HEK293 (cell line): Measurements from ENCODE around the gene GDPD5.
A peak's percentile ranks its signal among the peaks of the same experiment; 100 is the strongest.

Experiments used
- CTCF ChIA-PET: fragments of 350-600 bp; formaldehyde crosslinking; extraction: SDS; loops from one replicate; lab custom pipeline; 2021; ENCODE audit warnings: antibody characterized with exemption; lab: Yijun Ruan, JAX
- POLR2A ChIA-PET: fragments of 300-600 bp; formaldehyde crosslinking; extraction: SDS; loops from one replicate; lab custom pipeline; 2020; ENCODE audit warnings: antibody characterized with exemption, inconsistent platforms; lab: Yijun Ruan, JAX
- H3K27ac ChIP-seq: fragments of 200-500 bp; sonication (Bioruptor generic); 2 replicates; pipeline ENCODE4 v1.5.1; 2014; ENCODE audit warnings: low read depth, low read length, control low read depth, inconsistent platforms; ENCODE audit errors: extremely low read depth
- H3K36me3 ChIP-seq, 2 experiments: fragments of 200-500 bp in 1 of 2; sonication (Bioruptor generic) in 1 of 2; 1 replicate in 1 of 2; 2 replicates in 1 of 2; pipeline ENCODE4 v1.5.1; 2014 to 2017; ENCODE audit warnings: inconsistent platforms in 2 of 2, low read length in 2 of 2; ENCODE audit not compliant: control insufficient read depth in 2 of 2, insufficient read depth in 1 of 2
- H3K4me1 ChIP-seq: fragments of 200-500 bp; sonication (Bioruptor generic); 2 replicates; pipeline ENCODE4 v1.5.1; 2014; ENCODE audit warnings: mild to moderate bottlenecking, low read length, inconsistent platforms; ENCODE audit not compliant: control insufficient read depth, insufficient read depth
- H3K4me3 ChIP-seq: 2 replicates; pipeline ENCODE4 v1.5.1; 2011; ENCODE audit warnings: low read depth, mild to moderate bottlenecking, control low read depth, low read length, moderate library complexity
- H3K9me3 ChIP-seq: fragments of 200-500 bp; sonication (Bioruptor generic); 2 replicates; pipeline ENCODE4 v1.5.1; 2014; ENCODE audit warnings: low read depth, low read length, inconsistent platforms; ENCODE audit not compliant: control insufficient read depth, insufficient read depth
- FEZF1 ChIP-seq: fragments of 450-650 bp; formaldehyde crosslinking; IDR thresholded peaks from 2 replicates; pipeline ENCODE4 v1.5.1; 2016; ENCODE audit warnings: missing biosample characterization, missing genetic modification characterization
- KLF10 ChIP-seq: fragments of 450-650 bp; IDR thresholded peaks from 2 replicates; pipeline ENCODE4 v1.5.1; 2018; ENCODE audit warnings: missing biosample characterization, mild to moderate bottlenecking, missing genetic modification characterization
- ZBTB17 ChIP-seq: fragments of 450-650 bp; formaldehyde crosslinking; IDR thresholded peaks from 2 replicates; pipeline ENCODE4 v1.5.1; 2016; ENCODE audit warnings: missing biosample characterization, missing genetic modification characterization
- ZBTB20 ChIP-seq: fragments of 450-650 bp; formaldehyde crosslinking; IDR thresholded peaks from 2 replicates; pipeline ENCODE4 v1.5.1; 2016; ENCODE audit warnings: missing biosample characterization, missing genetic modification characterization
- ZFP69B ChIP-seq: fragments of 450-650 bp; formaldehyde crosslinking; IDR thresholded peaks from 2 replicates; pipeline ENCODE4 v1.5.1; 2016; ENCODE audit warnings: missing biosample characterization, missing genetic modification characterization
- ZNF211 ChIP-seq: fragments of 450-650 bp; formaldehyde crosslinking; IDR thresholded peaks from 2 replicates; pipeline ENCODE4 v1.5.1; 2016; ENCODE audit warnings: low read depth, missing biosample characterization, missing genetic modification characterization
- ZNF239 ChIP-seq: fragments of 450-650 bp; formaldehyde crosslinking; IDR thresholded peaks from 2 replicates; pipeline ENCODE4 v1.5.1; 2016; ENCODE audit warnings: missing biosample characterization, missing genetic modification characterization
- ZNF391 ChIP-seq: fragments of 450-650 bp; formaldehyde crosslinking; IDR thresholded peaks from 2 replicates; pipeline ENCODE4 v1.5.1; 2016; ENCODE audit warnings: low read depth, missing biosample characterization, missing genetic modification characterization, borderline replicate concordance
- ZNF558 ChIP-seq: fragments of 450-650 bp; formaldehyde crosslinking; IDR thresholded peaks from 2 replicates; pipeline ENCODE4 v1.5.1; 2016; ENCODE audit warnings: missing biosample characterization, missing genetic modification characterization
- ZNF621 ChIP-seq: fragments of 450-650 bp; formaldehyde crosslinking; IDR thresholded peaks from 2 replicates; pipeline ENCODE4 v1.5.1; 2017; ENCODE audit warnings: missing biosample characterization, missing genetic modification characterization
- ZNF664 ChIP-seq: fragments of 450-650 bp; formaldehyde crosslinking; IDR thresholded peaks from 2 replicates; pipeline ENCODE4 v1.5.1; 2016; ENCODE audit warnings: missing biosample characterization, missing genetic modification characterization
- ZNF768 ChIP-seq: fragments of 450-650 bp; formaldehyde crosslinking; IDR thresholded peaks from 2 replicates; pipeline ENCODE4 v1.5.1; 2018; ENCODE audit warnings: missing biosample characterization, mild to moderate bottlenecking, missing genetic modification characterization
- TF ChIP-seq, protein P1 (sequence below): fragments of 450-650 bp; formaldehyde crosslinking; IDR thresholded peaks from 2 replicates; pipeline ENCODE4 v1.5.1; 2016; ENCODE audit warnings: missing biosample characterization, missing genetic modification characterization
- TF ChIP-seq, protein P2 (sequence below): sonication (generic); formaldehyde crosslinking; IDR thresholded peaks from 2 replicates; pipeline ENCODE4 v1.8.1; 2022; ENCODE audit warnings: mild to moderate bottlenecking, moderate library complexity, missing genetic modification reagents

Gene GDPD5

GRCh38 chr11:75498556-75499255 is 27.0 kb downstream of the GDPD5 start:
- CTCF ChIA-PET, result interaction anchor here (0.5 to 1.2 kb wide), 5 partner anchors 28 to 1580 kb away, joined by 3 to 6 read pairs (median 4); no protein-coding TSS in a partner anchor
- Histone ChIP-seq H3K4me1 (no peaks in the 10 kb centered on the region), H3K9me3 (no peaks in the 10 kb centered on the region), H3K36me3 (no peaks in the 10 kb centered on the region), H3K4me3 (no peak overlapping the region), H3K27ac (no peak overlapping the region)
- POLR2A ChIA-PET, result interaction anchor here (0.9 to 1.2 kb wide), 2 partner anchors 30 kb away, joined by 3 read pairs; no protein-coding TSS in a partner anchor
- TF ChIP-seq ZBTB17 (tag by site-specific recombination) (0 out of 2 replicates have a peak, but pooled peaks have one; percentile 28), ZBTB20 (no peak)

- no peaks in the 10 kb centered on the region for H3K9me3 ChIP-seq
- H3K4me3 ChIP-seq, result no peak overlapping the region
- no peak overlapping the region for H3K27ac ChIP-seq
- no peaks in the 10 kb centered on the region for H3K4me1 ChIP-seq
- POLR2A ChIA-PET, result interaction anchor here (1.2 kb wide), 1 partner anchor 31 kb away, joined by 3 read pairs; no protein-coding TSS in a partner anchor
- peak; percentile 57; the same call in 1 of the 2 replicates for TF ChIP-seq ZNF664
- 0 out of 2 replicates have a peak, but pooled peaks have one; percentile 56 for TF ChIP-seq ZNF768 (tag by site-specific recombination)
- no peak for TF ChIP-seq ZNF239 (tag by site-specific recombination)
- TF ChIP-seq, all 188 proteins: peak for 2
- no peaks in the 10 kb centered on the region for H3K36me3 ChIP-seq
- CTCF ChIA-PET, result interaction anchor here (1.2 kb wide), 1 partner anchor 47 kb away, joined by 6 read pairs; no protein-coding TSS in a partner anchor
These were observed 27.8 kb downstream of the GDPD5 start for GRCh38 chr11:75497788-75498409.

DNA sequence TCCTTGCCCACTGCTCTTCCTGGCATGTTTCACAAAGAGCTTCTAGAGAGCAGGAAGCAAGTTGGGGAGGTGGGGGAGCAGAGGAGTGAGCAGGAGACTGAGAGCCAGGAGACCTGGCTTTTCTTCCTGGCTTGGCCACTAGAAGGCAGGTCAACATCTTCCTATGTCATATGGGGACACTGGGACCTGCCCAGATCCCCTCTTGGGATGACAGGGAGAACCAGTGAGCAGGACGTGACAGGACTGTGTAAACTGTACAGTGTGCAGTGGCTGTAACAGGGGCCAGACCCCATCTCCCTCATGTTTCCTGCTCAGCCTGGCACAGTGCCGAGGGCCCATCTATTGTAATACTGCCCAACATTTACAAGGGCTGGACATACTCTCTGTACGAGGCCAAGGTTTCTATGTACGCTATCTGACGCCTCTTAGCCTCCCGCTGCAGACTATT is 29.4 kb downstream of the GDPD5 start:
- CTCF ChIA-PET, result interaction anchor here (0.7 to 1.3 kb wide), 2 partner anchors 33 to 51 kb away, joined by 3 to 4 read pairs; no protein-coding TSS in a partner anchor
- POLR2A ChIA-PET, result no interaction called here
- Histone ChIP-seq H3K4me3 (no peak overlapping the region), H3K27ac (no peak overlapping the region), H3K9me3 (no peaks in the 10 kb centered on the region), H3K4me1 (no peaks in the 10 kb centered on the region), H3K36me3 (no peaks in the 10 kb centered on the region)
- TF ChIP-seq ZNF621 (tag by site-specific recombination) (no peak), FEZF1 (tag by site-specific recombination) (no peak), ZNF558 (no peak), ZNF211 (tag by site-specific recombination) (no peak), ZFP69B (no peak), ZNF391 (tag by site-specific recombination) (no peak), KLF10 (tag by site-specific recombination) (no peak)
- TF ChIP-seq, protein P1, sequence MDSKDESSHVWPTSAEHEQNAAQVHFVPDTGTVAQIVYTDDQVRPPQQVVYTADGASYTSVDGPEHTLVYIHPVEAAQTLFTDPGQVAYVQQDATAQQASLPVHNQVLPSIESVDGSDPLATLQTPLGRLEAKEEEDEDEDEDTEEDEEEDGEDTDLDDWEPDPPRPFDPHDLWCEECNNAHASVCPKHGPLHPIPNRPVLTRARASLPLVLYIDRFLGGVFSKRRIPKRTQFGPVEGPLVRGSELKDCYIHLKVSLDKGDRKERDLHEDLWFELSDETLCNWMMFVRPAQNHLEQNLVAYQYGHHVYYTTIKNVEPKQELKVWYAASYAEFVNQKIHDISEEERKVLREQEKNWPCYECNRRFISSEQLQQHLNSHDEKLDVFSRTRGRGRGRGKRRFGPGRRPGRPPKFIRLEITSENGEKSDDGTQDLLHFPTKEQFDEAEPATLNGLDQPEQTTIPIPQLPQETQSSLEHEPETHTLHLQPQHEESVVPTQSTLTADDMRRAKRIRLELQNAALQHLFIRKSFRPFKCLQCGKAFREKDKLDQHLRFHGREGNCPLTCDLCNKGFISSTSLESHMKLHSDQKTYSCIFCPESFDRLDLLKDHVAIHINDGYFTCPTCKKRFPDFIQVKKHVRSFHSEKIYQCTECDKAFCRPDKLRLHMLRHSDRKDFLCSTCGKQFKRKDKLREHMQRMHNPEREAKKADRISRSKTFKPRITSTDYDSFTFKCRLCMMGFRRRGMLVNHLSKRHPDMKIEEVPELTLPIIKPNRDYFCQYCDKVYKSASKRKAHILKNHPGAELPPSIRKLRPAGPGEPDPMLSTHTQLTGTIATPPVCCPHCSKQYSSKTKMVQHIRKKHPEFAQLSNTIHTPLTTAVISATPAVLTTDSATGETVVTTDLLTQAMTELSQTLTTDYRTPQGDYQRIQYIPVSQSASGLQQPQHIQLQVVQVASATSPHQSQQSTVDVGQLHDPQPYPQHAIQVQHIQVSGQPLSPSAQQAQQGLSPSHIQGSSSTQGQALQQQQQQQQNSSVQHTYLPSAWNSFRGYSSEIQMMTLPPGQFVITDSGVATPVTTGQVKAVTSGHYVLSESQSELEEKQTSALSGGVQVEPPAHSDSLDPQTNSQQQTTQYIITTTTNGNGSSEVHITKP (tag by site-specific recombination), result no peak
- TF ChIP-seq, protein P2, sequence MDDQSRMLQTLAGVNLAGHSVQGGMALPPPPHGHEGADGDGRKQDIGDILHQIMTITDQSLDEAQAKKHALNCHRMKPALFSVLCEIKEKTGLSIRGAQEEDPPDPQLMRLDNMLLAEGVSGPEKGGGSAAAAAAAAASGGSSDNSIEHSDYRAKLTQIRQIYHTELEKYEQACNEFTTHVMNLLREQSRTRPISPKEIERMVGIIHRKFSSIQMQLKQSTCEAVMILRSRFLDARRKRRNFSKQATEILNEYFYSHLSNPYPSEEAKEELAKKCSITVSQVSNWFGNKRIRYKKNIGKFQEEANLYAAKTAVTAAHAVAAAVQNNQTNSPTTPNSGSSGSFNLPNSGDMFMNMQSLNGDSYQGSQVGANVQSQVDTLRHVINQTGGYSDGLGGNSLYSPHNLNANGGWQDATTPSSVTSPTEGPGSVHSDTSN (CRISPR knock-in tag), result no peak
